Liver (tissue), 9 donors: ENCODE results near the gene ENGASE. TPM values are rescaled to one million over a fixed set of nuclear protein-coding genes. Genes with fewer than 3 reads are reported as not detected.

Experiments used
- DNase-seq: peaks from one replicate; pipeline ENCODE4 v3.0.0-alpha.2; 2017; ENCODE audit warnings: low spot score
- H3K27ac ChIP-seq, 2 donors: one replicate each; pipeline ENCODE4 v1.7.0; 2013; ENCODE audit warnings: inconsistent platforms in 2 of 2, low read length in 2 of 2, control low read depth in 1 of 2, low read depth in 1 of 2, mild to moderate bottlenecking in 1 of 2
- H3K27me3 ChIP-seq, 4 donors: one replicate each; pipeline versions ENCODE4 v1.6.1 to v1.7.0; 2013; ENCODE audit warnings: low read length in 3 of 4, inconsistent platforms in 1 of 4, mild to moderate bottlenecking in 1 of 4, moderate library complexity in 1 of 4; ENCODE audit not compliant: control insufficient read depth in 4 of 4, insufficient read depth in 4 of 4
- H3K36me3 ChIP-seq, 4 donors: one replicate each; pipeline versions ENCODE4 v1.6.1 to v1.7.0; 2013; ENCODE audit warnings: low read length in 3 of 4, mild to moderate bottlenecking in 3 of 4, low read depth in 1 of 4, moderate library complexity in 1 of 4; ENCODE audit not compliant: control insufficient read depth in 4 of 4, insufficient read depth in 3 of 4
- H3K4me1 ChIP-seq, 4 donors: one replicate each; pipeline versions ENCODE4 v1.6.1 to v1.7.0; 2013; ENCODE audit warnings: low read length in 3 of 4, mild to moderate bottlenecking in 3 of 4, moderate library complexity in 1 of 4; ENCODE audit not compliant: control insufficient read depth in 4 of 4, insufficient read depth in 4 of 4
- H3K4me3 ChIP-seq, 3 donors: one replicate each; pipeline versions ENCODE4 v1.6.1 to v1.7.0; 2013; ENCODE audit warnings: low read length in 3 of 3, control low read depth in 1 of 3, low read depth in 1 of 3, mild to moderate bottlenecking in 1 of 3
- H3K9ac ChIP-seq, 2 donors: one replicate each; pipeline ENCODE4 v1.7.0; 2013; ENCODE audit warnings: low read length in 2 of 2, mild to moderate bottlenecking in 2 of 2, moderate library complexity in 2 of 2, control low read depth in 1 of 2, low read depth in 1 of 2
- H3K9me3 ChIP-seq, 4 donors: one replicate each; pipeline versions ENCODE4 v1.6.1 to v1.7.0; 2013; ENCODE audit warnings: low read length in 3 of 4; ENCODE audit not compliant: control insufficient read depth in 4 of 4
- EGR1 ChIP-seq, 2 donors: IDR thresholded peaks; 2 replicates each; pipeline ENCODE4 v1.6.1; 2016 to 2018; ENCODE audit warnings: antibody characterized with exemption in 2 of 2, low read depth in 2 of 2
- FOXA1 ChIP-seq: IDR thresholded peaks from 2 replicates; pipeline ENCODE4 v1.6.1; 2016; ENCODE audit warnings: antibody characterized with exemption
- FOXA2 ChIP-seq: IDR thresholded peaks from 2 replicates; pipeline ENCODE4 v1.6.1; 2016; ENCODE audit warnings: antibody characterized with exemption
- GABPA ChIP-seq, 2 donors: IDR thresholded peaks in 1 of 2; conservative IDR thresholded peaks in 1 of 2; 2 replicates each; pipeline ENCODE4 v1.6.1; 2016; ENCODE audit warnings: antibody characterized with exemption in 2 of 2, mild to moderate bottlenecking in 1 of 2, moderate library complexity in 1 of 2
- HNF4A ChIP-seq, 2 donors: conservative IDR thresholded peaks; 2 replicates each; pipeline ENCODE4 v1.6.1; 2016; ENCODE audit warnings: antibody characterized with exemption in 2 of 2, mild to moderate bottlenecking in 2 of 2
- HNF4G ChIP-seq: IDR thresholded peaks from 2 replicates; pipeline ENCODE4 v1.6.1; 2016; ENCODE audit warnings: antibody characterized with exemption
- JUND ChIP-seq, 2 donors: IDR thresholded peaks; 2 replicates each; pipeline ENCODE4 v1.6.1; 2016; ENCODE audit warnings: antibody characterized with exemption in 2 of 2
- NR2F2 ChIP-seq: IDR thresholded peaks from 2 replicates; pipeline ENCODE4 v1.6.1; 2016; ENCODE audit warnings: antibody characterized with exemption
- RAD21 ChIP-seq, 2 donors: IDR thresholded peaks; 2 replicates each; pipeline ENCODE4 v1.6.1; 2016; ENCODE audit warnings: antibody characterized with exemption in 2 of 2, mild to moderate bottlenecking in 2 of 2
- RXRA ChIP-seq, 2 donors: IDR thresholded peaks; 2 replicates each; pipeline ENCODE4 v1.6.1; 2017 to 2018; ENCODE audit warnings: antibody characterized with exemption in 2 of 2, mild to moderate bottlenecking in 1 of 2
- SP1 ChIP-seq: IDR thresholded peaks from 2 replicates; pipeline ENCODE4 v1.6.1; 2018; ENCODE audit warnings: antibody characterized with exemption, mild to moderate bottlenecking
- TAF1 ChIP-seq: conservative IDR thresholded peaks from 2 replicates; pipeline ENCODE4 v1.6.1; 2016; ENCODE audit warnings: antibody characterized with exemption, mild to moderate bottlenecking
- YY1 ChIP-seq: IDR thresholded peaks from 2 replicates; pipeline ENCODE4 v1.6.1; 2016; ENCODE audit warnings: antibody characterized with exemption, mild to moderate bottlenecking
- WGBS: extraction: QIAGEN DNeasy Blood & Tissue Kit; methylation state at CpG from one replicate; pipeline ENCODE4 v1.1.7; 2013; 5-methylcytosine and 5-hydroxymethylcytosine counted together
- polyA plus RNA-seq, 2 donors: library from polyadenylated mRNA; stranded (reverse) in 1 of 2; unstranded in 1 of 2; fragments of 200-250 nt in 1 of 2; fragments of >200 nt in 1 of 2; fragmentation: Nextera tagmentation in 1 of 2; extraction: Ambion mirVana in 1 of 2; gene quantifications; one replicate each; pipeline versions ENCODE4 v1.2.1 to v1.2.3, GENCODE V29; 2013 to 2015
- total RNA-seq, 2 donors: library from RNA; depleted of rRNA; stranded (reverse); fragments of >200 nt; gene quantifications; one replicate each; pipeline ENCODE4 v1.2.3, GENCODE V29; 2014
- TF ChIP-seq, protein P1 (sequence below): IDR thresholded peaks from 2 replicates; pipeline ENCODE4 v1.6.1; 2016; ENCODE audit warnings: antibody characterized with exemption
- TF ChIP-seq, protein P2 (sequence below): fragments of 150-350 bp; IDR thresholded peaks from 2 replicates; pipeline ENCODE4 v1.5.1; 2017; ENCODE audit warnings: improper control_type of control experiment, low read depth, low read length; ENCODE audit not compliant: missing input control
- TF ChIP-seq, protein P3 (sequence below): IDR thresholded peaks from 2 replicates; pipeline ENCODE4 v1.6.1; 2016; ENCODE audit warnings: antibody characterized with exemption
- TF ChIP-seq, protein P4 (sequence below): IDR thresholded peaks from 2 replicates; pipeline ENCODE4 v1.6.1; 2016; ENCODE audit warnings: antibody characterized with exemption, mild to moderate bottlenecking
- donor health status: healthy.
- donor health status: healthy.
- donor health status: healthy.
- donor health status: healthy.
- donor health status: healthy.

ENGASE gene
- total and polyA plus RNA-seq, 4 donors: 5.2 to 33.6 (median 7.8) TPM

DNA sequence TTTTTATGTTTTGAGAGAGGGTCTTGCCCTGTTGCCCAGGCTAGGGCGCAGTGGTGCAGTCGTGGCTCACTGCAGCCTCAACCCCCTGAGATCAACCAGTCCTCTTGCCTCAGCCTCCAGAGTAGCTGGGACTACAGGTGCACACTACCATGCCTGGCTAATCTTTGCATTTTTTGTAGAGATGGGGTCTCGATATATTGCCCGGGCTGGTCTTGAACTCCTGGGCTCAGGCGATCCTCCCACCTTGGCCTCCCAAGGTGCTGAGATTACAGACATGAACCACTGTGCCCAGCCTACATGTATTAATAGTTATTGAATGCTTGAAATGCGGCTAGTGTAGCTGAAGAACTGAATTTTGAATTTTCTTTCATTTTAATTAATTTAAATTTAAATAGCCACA, 38.4 kb upstream of the ENGASE start:
- no peaks in the 10 kb centered on the region for H3K27me3 ChIP-seq
- no peaks in the 10 kb centered on the region for H3K36me3 ChIP-seq
- no peaks in the 10 kb centered on the region for H3K9me3 ChIP-seq
- H3K9ac ChIP-seq: no peak overlapping the region
- 88% methylated on average over 6 of the region's 6 CpGs for WGBS
- no peak for DNase-seq
- H3K27ac ChIP-seq: no peak overlapping the region
- no peak for TF ChIP-seq FOXA2
- TF ChIP-seq JUND (IDR thresholded peaks at IDR 0.05): no peak
- no peak for TF ChIP-seq FOXA1
- TF ChIP-seq NR2F2: no peak
- TF ChIP-seq RAD21 (IDR thresholded peaks at IDR 0.05): no peak
- TF ChIP-seq GABPA (IDR thresholded peaks at IDR 0.05 in 1 of 2, conservative IDR thresholded peaks at IDR 0.05 in 1 of 2): no peak
- TF ChIP-seq HNF4A (conservative IDR thresholded peaks at IDR 0.05): no peak
- TF ChIP-seq, protein P1, sequence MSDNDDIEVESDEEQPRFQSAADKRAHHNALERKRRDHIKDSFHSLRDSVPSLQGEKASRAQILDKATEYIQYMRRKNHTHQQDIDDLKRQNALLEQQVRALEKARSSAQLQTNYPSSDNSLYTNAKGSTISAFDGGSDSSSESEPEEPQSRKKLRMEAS: no peak
- TF ChIP-seq TAF1: no peak
- TF ChIP-seq HNF4G: no peak
- no peak for TF ChIP-seq YY1
- TF ChIP-seq RXRA (IDR thresholded peaks at IDR 0.05): no peak
- TF ChIP-seq, protein P2, sequence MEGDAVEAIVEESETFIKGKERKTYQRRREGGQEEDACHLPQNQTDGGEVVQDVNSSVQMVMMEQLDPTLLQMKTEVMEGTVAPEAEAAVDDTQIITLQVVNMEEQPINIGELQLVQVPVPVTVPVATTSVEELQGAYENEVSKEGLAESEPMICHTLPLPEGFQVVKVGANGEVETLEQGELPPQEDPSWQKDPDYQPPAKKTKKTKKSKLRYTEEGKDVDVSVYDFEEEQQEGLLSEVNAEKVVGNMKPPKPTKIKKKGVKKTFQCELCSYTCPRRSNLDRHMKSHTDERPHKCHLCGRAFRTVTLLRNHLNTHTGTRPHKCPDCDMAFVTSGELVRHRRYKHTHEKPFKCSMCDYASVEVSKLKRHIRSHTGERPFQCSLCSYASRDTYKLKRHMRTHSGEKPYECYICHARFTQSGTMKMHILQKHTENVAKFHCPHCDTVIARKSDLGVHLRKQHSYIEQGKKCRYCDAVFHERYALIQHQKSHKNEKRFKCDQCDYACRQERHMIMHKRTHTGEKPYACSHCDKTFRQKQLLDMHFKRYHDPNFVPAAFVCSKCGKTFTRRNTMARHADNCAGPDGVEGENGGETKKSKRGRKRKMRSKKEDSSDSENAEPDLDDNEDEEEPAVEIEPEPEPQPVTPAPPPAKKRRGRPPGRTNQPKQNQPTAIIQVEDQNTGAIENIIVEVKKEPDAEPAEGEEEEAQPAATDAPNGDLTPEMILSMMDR: no peak
- TF ChIP-seq EGR1 (IDR thresholded peaks at IDR 0.05; ENCODE audit: low read depth in 2 of 2): no peak
- TF ChIP-seq, protein P3, sequence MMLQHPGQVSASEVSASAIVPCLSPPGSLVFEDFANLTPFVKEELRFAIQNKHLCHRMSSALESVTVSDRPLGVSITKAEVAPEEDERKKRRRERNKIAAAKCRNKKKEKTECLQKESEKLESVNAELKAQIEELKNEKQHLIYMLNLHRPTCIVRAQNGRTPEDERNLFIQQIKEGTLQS: no peak
- TF ChIP-seq, protein P4, sequence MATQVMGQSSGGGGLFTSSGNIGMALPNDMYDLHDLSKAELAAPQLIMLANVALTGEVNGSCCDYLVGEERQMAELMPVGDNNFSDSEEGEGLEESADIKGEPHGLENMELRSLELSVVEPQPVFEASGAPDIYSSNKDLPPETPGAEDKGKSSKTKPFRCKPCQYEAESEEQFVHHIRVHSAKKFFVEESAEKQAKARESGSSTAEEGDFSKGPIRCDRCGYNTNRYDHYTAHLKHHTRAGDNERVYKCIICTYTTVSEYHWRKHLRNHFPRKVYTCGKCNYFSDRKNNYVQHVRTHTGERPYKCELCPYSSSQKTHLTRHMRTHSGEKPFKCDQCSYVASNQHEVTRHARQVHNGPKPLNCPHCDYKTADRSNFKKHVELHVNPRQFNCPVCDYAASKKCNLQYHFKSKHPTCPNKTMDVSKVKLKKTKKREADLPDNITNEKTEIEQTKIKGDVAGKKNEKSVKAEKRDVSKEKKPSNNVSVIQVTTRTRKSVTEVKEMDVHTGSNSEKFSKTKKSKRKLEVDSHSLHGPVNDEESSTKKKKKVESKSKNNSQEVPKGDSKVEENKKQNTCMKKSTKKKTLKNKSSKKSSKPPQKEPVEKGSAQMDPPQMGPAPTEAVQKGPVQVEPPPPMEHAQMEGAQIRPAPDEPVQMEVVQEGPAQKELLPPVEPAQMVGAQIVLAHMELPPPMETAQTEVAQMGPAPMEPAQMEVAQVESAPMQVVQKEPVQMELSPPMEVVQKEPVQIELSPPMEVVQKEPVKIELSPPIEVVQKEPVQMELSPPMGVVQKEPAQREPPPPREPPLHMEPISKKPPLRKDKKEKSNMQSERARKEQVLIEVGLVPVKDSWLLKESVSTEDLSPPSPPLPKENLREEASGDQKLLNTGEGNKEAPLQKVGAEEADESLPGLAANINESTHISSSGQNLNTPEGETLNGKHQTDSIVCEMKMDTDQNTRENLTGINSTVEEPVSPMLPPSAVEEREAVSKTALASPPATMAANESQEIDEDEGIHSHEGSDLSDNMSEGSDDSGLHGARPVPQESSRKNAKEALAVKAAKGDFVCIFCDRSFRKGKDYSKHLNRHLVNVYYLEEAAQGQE: no peak
- no peak overlapping the region for H3K4me3 ChIP-seq
- no peaks in the 10 kb centered on the region for H3K4me1 ChIP-seq

DNA sequence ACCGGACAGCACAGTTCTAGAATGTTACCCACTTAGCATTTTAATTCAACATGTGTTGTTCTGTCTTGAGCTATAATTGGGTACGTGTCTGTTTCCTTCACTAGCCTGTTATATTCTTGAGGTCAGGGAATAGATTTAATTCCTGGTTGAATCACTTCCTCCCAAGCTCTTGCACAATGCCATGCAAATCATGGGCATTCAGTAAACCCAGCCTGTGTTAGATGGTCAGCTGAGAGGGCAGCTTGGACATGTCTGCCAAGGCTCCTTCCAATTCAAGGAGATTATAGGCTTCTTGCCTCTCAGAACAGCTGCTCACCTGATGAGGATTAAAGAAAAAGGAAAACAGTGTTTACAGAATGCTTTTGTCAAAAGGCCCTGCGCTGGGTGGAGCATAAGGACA, 38.0 kb upstream of the ENGASE start:
- Histone ChIP-seq H3K9me3 (no peaks in the 10 kb centered on the region), H3K27me3 (no peaks in the 10 kb centered on the region), H3K4me3 (no peak overlapping the region), H3K36me3 (no peaks in the 10 kb centered on the region), H3K4me1 (no peaks in the 10 kb centered on the region), H3K27ac (no peak overlapping the region), H3K9ac (no peak overlapping the region)
- no peak for DNase-seq
- 76% methylated on average over 3 of the region's 3 CpGs for WGBS
- TF ChIP-seq SP1 (no peak), NR2F2 (no peak), JUND (IDR thresholded peaks at IDR 0.05) (peak in 1 of 2 donors; percentile 10)
